Measurements from ENCODE around the gene STEAP3.

DNA sequence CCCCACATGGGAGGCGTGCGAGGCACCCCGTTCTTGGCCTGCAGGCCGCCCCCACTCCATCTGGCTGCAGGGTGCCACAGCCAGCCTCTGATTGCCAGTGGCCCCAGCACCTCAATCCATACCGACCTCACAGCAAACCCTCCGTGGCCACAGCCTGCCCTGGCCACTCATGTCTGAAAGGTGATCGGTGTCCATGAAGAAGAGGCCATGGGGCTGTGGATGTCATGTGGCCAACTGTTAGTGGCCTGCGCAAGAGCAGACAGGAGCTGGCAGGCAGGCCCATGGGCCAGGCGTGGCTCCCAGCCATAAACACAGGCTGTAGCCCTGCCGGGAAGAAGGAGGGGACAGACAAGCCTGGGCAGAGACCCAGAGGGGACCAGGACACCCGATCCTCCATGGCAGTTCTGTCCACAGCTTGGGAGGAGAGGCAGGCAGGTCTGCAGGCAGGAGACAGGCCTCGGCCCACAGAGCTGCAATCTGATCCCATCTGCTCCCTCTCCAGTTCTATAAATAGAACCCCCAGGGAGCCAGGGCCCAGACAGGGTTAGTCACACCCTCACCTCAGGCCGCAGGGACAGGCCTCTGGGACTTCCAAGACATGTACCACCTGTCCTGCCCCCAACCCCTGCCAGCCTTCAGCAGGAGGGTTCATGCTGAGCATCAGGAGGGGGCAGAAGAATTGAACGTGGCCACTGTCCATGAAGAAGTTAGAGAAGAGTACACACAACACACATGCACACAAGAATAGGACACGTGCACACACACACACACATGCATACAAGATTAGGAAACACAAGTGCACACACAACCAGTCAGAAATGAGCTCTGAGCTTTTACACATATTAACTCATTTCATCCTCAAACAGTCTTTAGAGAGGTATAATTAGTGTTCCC lies 16.9 kb downstream of the STEAP3 start:
- TF ChIP-seq EZH2phosphoT487 (IDR thresholded peaks at IDR 0.05; ENCODE audit: borderline replicate concordance): no peak
- TF ChIP-seq, protein P1, sequence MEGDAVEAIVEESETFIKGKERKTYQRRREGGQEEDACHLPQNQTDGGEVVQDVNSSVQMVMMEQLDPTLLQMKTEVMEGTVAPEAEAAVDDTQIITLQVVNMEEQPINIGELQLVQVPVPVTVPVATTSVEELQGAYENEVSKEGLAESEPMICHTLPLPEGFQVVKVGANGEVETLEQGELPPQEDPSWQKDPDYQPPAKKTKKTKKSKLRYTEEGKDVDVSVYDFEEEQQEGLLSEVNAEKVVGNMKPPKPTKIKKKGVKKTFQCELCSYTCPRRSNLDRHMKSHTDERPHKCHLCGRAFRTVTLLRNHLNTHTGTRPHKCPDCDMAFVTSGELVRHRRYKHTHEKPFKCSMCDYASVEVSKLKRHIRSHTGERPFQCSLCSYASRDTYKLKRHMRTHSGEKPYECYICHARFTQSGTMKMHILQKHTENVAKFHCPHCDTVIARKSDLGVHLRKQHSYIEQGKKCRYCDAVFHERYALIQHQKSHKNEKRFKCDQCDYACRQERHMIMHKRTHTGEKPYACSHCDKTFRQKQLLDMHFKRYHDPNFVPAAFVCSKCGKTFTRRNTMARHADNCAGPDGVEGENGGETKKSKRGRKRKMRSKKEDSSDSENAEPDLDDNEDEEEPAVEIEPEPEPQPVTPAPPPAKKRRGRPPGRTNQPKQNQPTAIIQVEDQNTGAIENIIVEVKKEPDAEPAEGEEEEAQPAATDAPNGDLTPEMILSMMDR (IDR thresholded peaks at IDR 0.05 in 2 of 3, conservative IDR thresholded peaks at IDR 0.05 in 1 of 3; ENCODE audit: borderline replicate concordance in 1 of 3, insufficient read depth in 1 of 3, low read depth in 2 of 3, low read length in 2 of 3): no peak
- no peak for TF ChIP-seq POLR2A (IDR thresholded peaks at IDR 0.05; ENCODE audit: borderline replicate concordance, extremely low read depth, insufficient read depth, insufficient read length)
- TF ChIP-seq, protein P2, sequence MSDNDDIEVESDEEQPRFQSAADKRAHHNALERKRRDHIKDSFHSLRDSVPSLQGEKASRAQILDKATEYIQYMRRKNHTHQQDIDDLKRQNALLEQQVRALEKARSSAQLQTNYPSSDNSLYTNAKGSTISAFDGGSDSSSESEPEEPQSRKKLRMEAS (IDR thresholded peaks at IDR 0.05): peak; percentile 63
- TF ChIP-seq, protein P3, sequence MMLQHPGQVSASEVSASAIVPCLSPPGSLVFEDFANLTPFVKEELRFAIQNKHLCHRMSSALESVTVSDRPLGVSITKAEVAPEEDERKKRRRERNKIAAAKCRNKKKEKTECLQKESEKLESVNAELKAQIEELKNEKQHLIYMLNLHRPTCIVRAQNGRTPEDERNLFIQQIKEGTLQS (IDR thresholded peaks at IDR 0.05): no peak
- peak; percentile 47; the same call in 1 of the 2 replicates for TF ChIP-seq POLR2AphosphoS5 (IDR thresholded peaks at IDR 0.05; ENCODE audit: low read depth, low read length)
- TF ChIP-seq SRF (IDR thresholded peaks at IDR 0.05; ENCODE audit: low read depth): no peak
- TF ChIP-seq ZNF274 (IDR thresholded peaks at IDR 0.05; ENCODE audit: low read depth, low read length): no peak
- no peak for TF ChIP-seq CEBPB (IDR thresholded peaks at IDR 0.05; ENCODE audit: low read depth)
- TF ChIP-seq EZH2 (IDR thresholded peaks at IDR 0.05): no peak
- peak; percentile 71; the same call in 1 of the 2 replicates for TF ChIP-seq SP1 (IDR thresholded peaks at IDR 0.05; ENCODE audit: low read depth)

Measured in HCT116 (cell line).